Measurements from ENCODE around the gene ATG13. TPM values are rescaled to one million over a fixed set of nuclear protein-coding genes. Genes with fewer than 3 reads are reported as not detected.

Gene ATG13
- total and polyA plus RNA-seq, 11 donors: 26.7 to 74.8 (median 48.7) TPM

- Histone ChIP-seq H3K27ac (peak overlapping the region in 11 of 12 donors; percentile 11 to 88 (median 68)), H3K4me1 (peaks cover 0 to 55% (median 36%) of the 10 kb centered on the region in 12 donors), H3K36me3 (peaks cover 0 to 95% (median 69%) of the 10 kb centered on the region in 9 donors), H3K27me3 (no peaks in the 10 kb centered on the region), H3K4me3 (no peak overlapping the region), H3K9me3 (no peaks in the 10 kb centered on the region)
- peak in 1 of 5 donors; percentile 54 for DNase-seq
- intact Hi-C loops (cut with DNase I): no loop called here
- 59 to 76% (median 59%) methylated on average over 15 of the region's 15 CpGs for WGBS, 4 donors
- ATAC-seq: peak in 3 of 4 donors; percentile 34 to 66 (median 64)
- no peak for TF ChIP-seq CTCF (IDR thresholded peaks at IDR 0.05)
- TF ChIP-seq POLR2A (IDR thresholded peaks at IDR 0.05): no peak
Measured at GRCh38 chr11:46686886-46687795, 69.8 kb downstream of the ATG13 start.

- intact Hi-C loops (cut with DNase I): no loop called here
- Histone ChIP-seq H3K36me3 (peaks cover 0 to 97% (median 91%) of the 10 kb centered on the region in 9 donors), H3K4me1 (peaks cover 0 to 51% (median 26%) of the 10 kb centered on the region in 12 donors), H3K9me3 (no peaks in the 10 kb centered on the region), H3K4me3 (no peak overlapping the region), H3K27me3 (no peaks in the 10 kb centered on the region), H3K27ac (no peak overlapping the region)
- 92 to 100% (median 96%) methylated on average over 1 of the region's 1 CpG for whole genome bisulfite sequencing, 4 donors
- no peak for ATAC-seq
- no peak for DNase-seq
- TF ChIP-seq POLR2A (IDR thresholded peaks at IDR 0.05): no peak
- no peak for TF ChIP-seq CTCF (IDR thresholded peaks at IDR 0.05)
Measured at GRCh38 chr11:46690702-46691101, 73.3 kb downstream of the ATG13 start.

DNA sequence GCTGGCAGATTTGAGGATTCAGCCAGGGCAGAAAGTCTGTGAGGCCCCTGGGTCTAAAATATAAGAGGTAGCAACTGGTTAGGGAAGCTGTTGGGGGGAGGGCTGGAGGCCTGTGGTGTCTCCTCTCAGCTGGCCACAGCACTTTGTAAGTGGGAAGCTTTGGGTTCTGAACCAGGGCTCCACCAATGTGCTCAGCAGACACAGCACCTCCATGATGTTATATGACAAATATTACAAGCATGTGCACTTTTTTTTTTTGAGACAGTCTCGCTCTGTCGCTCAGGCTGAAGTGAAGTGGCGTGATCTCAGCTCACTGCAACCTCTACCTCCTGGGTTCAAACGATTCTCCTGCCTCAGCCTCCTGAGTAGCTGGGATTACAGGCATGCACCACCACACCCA is 75.1 kb downstream of the ATG13 start:
- TF ChIP-seq CTCF (IDR thresholded peaks at IDR 0.05): no peak
- DNase-seq (no peak), ATAC-seq (no peak)
- Histone ChIP-seq H3K27me3 (no peaks in the 10 kb centered on the region), H3K27ac (peak overlapping the region in 1 of 12 donors; percentile 24), H3K4me1 (peaks cover 0 to 55% (median 38%) of the 10 kb centered on the region in 12 donors), H3K9me3 (no peaks in the 10 kb centered on the region), H3K4me3 (no peak overlapping the region), H3K36me3 (peaks cover 0 to 93% (median 77%) of the 10 kb centered on the region in 9 donors)
- WGBS, 4 donors: 48 to 69% (median 65%) methylated on average over 4 of the region's 4 CpGs
- intact Hi-C loops (cut with DNase I): no loop called here

DNA sequence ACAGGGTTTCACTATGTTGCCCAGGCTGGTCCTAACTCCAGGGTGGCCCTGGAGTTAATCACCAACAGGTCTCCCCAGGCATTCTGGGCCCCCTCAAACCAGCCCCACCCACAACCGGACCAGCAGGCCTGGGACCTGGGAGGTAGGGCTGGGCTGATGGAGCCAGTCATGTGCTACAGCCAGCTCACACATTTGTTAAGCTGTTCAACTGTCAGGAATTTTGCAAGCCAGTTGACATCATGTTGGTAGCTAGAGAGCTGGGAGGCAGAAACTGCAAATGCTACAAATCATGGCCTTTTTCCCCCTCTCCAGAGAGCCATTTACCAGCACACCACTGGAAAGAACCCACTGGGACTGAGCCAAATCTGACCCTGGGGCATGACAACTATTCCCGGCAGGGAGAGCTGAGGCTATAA is 76.3 kb downstream of the ATG13 start:
- intact Hi-C loops (cut with DNase I): no loop called here
- peak overlapping the region in 10 of 12 donors; percentile 30 to 95 (median 66) for H3K27ac ChIP-seq
- 47 to 67% (median 52%) methylated on average over 1 to 2 of the region's 2 CpGs for WGBS, 4 donors
- TF ChIP-seq POLR2A (IDR thresholded peaks at IDR 0.05) (no peak), CTCF (IDR thresholded peaks at IDR 0.05) (no peak)
- ATAC-seq (peak in 2 of 4 donors; percentile 14 to 17), DNase-seq (no peak)
- H3K27me3 ChIP-seq: no peaks in the 10 kb centered on the region
- H3K36me3 ChIP-seq: peaks cover 0 to 82% (median 65%) of the 10 kb centered on the region in 9 donors
- H3K9me3 ChIP-seq: no peaks in the 10 kb centered on the region
- no peak overlapping the region for H3K4me3 ChIP-seq
- peaks cover under 1 to 55% (median 47%) of the 10 kb centered on the region in 12 donors for H3K4me1 ChIP-seq

All from heart left ventricle (tissue), 16 donors.